ENCODE measurements around the gene SFTA2. TPM values are rescaled to one million over a fixed set of nuclear protein-coding genes. Genes with fewer than 3 reads are reported as not detected.

SFTA2 gene
- total and polyA plus RNA-seq, 5 donors from 2014 or later, result 0.25 to 0.32 TPM; not detected in 3

DNA sequence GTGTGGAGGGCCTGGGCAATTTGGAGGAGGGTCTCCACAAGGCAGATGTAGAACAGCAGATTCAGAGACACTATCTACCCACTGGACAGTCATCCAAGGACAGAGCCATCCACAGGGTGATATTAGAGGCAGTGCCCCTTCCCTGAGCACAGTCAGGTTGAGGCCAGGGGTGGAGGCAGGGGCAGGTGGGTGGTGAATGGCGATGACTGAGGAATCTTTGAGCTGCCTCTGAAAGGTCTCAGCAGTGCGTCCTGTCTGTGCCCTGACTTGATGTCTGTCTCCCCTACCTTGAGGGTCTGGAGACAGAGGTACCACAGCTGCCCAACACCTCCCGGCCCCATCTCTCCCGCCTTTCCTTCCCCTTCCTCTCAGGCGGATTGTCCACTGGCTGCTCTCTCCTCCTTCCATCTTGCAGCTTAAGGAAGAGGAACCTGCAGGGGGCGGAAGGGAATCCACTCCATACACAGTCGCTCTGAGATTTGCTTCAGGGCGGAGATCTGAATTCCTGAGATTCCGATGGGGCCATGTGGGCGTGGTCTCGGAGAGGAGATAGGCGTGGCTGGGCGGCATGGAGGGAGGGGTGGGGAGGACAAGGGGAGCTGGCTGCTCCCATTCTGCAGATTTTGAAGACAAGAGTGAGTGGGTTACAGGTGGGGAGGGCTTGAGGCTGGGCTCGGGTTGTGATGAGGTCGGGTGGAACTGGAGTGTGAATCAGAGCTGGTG lies 10.5 kb upstream of the SFTA2 start:
- H3K36me3 ChIP-seq (ENCODE audit: control insufficient read depth, insufficient read depth, low read length), result no peaks in the 10 kb centered on the region
- H3K36me3 Mint-ChIP-seq, result no peaks in the 10 kb centered on the region
- no peak overlapping the region for H3K4me3 Mint-ChIP-seq

DNA sequence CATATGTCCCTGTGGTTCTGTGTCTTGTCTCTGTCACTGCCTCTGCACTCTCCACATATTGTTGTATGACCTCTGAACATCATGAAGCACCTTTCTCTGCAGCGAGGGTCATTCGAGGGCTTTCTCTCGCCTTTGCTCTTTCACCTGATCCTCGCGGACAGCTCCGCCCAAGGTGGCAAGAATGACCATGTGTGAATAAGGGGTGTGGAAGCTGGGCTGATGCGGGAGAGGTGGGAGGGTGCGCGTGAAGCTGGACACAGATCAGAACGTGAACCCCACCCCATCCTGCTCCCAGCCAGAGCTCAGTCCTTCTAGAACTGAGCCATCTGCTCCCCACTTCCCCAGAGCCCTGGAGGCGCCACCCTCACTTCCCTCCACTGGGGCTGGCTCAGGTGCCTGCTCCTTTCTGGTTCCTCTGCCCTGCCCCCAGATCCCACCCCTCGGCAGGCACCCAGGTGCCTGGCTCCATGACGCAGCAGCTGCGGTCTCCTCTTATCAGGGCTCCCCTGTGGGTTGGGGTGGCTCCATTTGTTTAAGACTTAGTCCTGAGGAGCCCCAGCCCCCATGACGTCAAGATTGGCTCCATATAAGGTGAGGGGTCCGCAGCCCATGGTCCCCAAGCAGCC lies 8.5 kb upstream of the SFTA2 start, which contains the start of gene MUCL3:
MUCL3 (plus strand) TSS at position 613 of the 626 bp plus-strand sequence. CDS start 27 bp downstream, outside the sequence.
- Histone ChIP-seq H3K27me3 (ENCODE audit: control insufficient read depth, insufficient read depth, low read length) (peaks cover 14% of the 10 kb centered on the region), H3K27ac (ENCODE audit: insufficient read depth, low read length, poor library complexity, severe bottlenecking) (no peak within 1 kb of the TSS), H3K4me3 (ENCODE audit: low read depth, low read length) (no peak within 1 kb of the TSS), H3K4me1 (ENCODE audit: control insufficient read depth, insufficient read depth, low read length, poor library complexity, severe bottlenecking) (no peaks in the 10 kb centered on the region), H3K36me3 (ENCODE audit: control insufficient read depth, insufficient read depth, low read length) (no peaks in the 10 kb centered on the region), H3K9me3 (ENCODE audit: control insufficient read depth in 2 of 2, low read length in 2 of 2) (no peaks in the 10 kb centered on the region)
- Mint-ChIP-seq H3K9me3 (peaks cover 0 to 3% (median 0%) of the 10 kb centered on the region in 7 donors), H3K27ac (peak within 1 kb of the TSS in 1 of 3 donors; percentile 16), H3K27me3 (peaks cover 38% of the 10 kb centered on the region), H3K4me3 (no peak within 1 kb of the TSS), H3K4me1 (peaks cover 0 to 2% (median 0%) of the 10 kb centered on the region in 4 donors), H3K36me3 (no peaks in the 10 kb centered on the region)
- peak in 1 of 2 donors; percentile 12 for ATAC-seq (ENCODE audit: low read depth in 2 of 2)
- DNase-seq, result no peak

More for the DNA sequence above, 10.5 kb upstream of the SFTA2 start:
- Mint-ChIP-seq H3K4me1 (peaks cover 0 to 2% (median 0%) of the 10 kb centered on the region in 4 donors), H3K27me3 (peaks cover 38% of the 10 kb centered on the region), H3K27ac (peak overlapping the region in 1 of 3 donors; percentile 7), H3K9me3 (peaks cover 0 to 3% (median 0%) of the 10 kb centered on the region in 7 donors)
- no peak overlapping the region for H3K4me3 ChIP-seq (ENCODE audit: low read depth, low read length)
- no peak for ATAC-seq (ENCODE audit: low read depth in 2 of 2)
- no peaks in the 10 kb centered on the region for H3K4me1 ChIP-seq (ENCODE audit: control insufficient read depth, insufficient read depth, low read length, poor library complexity, severe bottlenecking)
- DNase-seq, result no peak
- H3K9me3 ChIP-seq (ENCODE audit: control insufficient read depth in 2 of 2, low read length in 2 of 2), result no peaks in the 10 kb centered on the region
- H3K27ac ChIP-seq (ENCODE audit: insufficient read depth, low read length, poor library complexity, severe bottlenecking), result no peak overlapping the region
- H3K27me3 ChIP-seq (ENCODE audit: control insufficient read depth, insufficient read depth, low read length), result peaks cover 15% of the 10 kb centered on the region

DNA sequence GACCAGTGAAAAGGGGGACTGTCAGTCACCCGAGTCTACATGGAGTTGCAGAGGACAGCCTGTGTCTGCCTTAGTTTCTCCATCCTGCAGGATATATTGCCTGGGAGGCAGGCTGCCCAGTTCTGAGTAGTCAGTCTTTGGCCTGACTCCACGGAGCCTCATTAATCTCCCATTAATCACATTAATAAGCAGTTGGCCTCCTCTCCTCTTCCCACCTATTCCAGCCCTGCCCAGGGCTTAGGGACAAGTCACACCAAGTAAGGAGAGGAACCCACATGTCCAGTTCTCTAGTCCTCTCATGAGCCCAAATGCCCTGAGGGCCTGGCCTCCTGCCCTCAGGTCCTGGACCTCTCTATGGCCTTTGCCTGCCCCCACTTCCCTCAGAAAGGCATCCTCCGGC lies 7.5 kb upstream of the SFTA2 start:
- Histone ChIP-seq H3K27ac (ENCODE audit: insufficient read depth, low read length, poor library complexity, severe bottlenecking) (no peak overlapping the region), H3K9me3 (ENCODE audit: control insufficient read depth in 2 of 2, low read length in 2 of 2) (no peaks in the 10 kb centered on the region), H3K36me3 (ENCODE audit: control insufficient read depth, insufficient read depth, low read length) (no peaks in the 10 kb centered on the region), H3K27me3 (ENCODE audit: control insufficient read depth, insufficient read depth, low read length) (peaks cover 14% of the 10 kb centered on the region), H3K4me1 (ENCODE audit: control insufficient read depth, insufficient read depth, low read length, poor library complexity, severe bottlenecking) (no peaks in the 10 kb centered on the region), H3K4me3 (ENCODE audit: low read depth, low read length) (no peak overlapping the region)
- no peak for DNase-seq
- Mint-ChIP-seq H3K27ac (no peak overlapping the region), H3K36me3 (no peaks in the 10 kb centered on the region), H3K27me3 (peaks cover 36% of the 10 kb centered on the region), H3K9me3 (peaks cover 0 to 3% (median 0%) of the 10 kb centered on the region in 7 donors), H3K4me1 (peaks cover 0 to 2% (median under 1%) of the 10 kb centered on the region in 4 donors), H3K4me3 (no peak overlapping the region)
- no peak for ATAC-seq (ENCODE audit: low read depth in 2 of 2)

DNA sequence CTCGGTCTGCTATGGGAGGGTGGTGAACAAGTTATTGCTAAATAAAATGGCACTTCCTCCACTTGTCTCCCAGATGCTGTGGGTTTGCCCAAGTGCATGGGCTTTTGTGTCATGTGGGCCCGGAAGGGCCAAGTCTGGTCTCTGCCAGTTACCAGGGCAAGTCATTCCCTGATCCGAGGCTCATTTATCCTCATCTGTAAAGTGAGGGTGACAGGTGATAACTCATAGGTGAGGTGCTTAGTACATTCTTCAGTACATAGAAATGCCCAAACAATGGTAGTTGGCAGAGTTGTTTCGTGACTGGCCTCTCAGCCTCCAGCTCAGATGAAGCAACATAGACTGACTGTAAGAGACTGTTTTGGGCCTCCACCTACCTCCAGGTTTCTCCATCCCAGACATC lies 6.8 kb upstream of the SFTA2 start:
- Mint-ChIP-seq H3K27me3 (peaks cover 34% of the 10 kb centered on the region), H3K27ac (no peak overlapping the region), H3K4me1 (peaks cover 0 to 2% (median under 1%) of the 10 kb centered on the region in 4 donors), H3K4me3 (no peak overlapping the region), H3K9me3 (no peaks in the 10 kb centered on the region), H3K36me3 (no peaks in the 10 kb centered on the region)
- H3K4me1 ChIP-seq (ENCODE audit: control insufficient read depth, insufficient read depth, low read length, poor library complexity, severe bottlenecking), result no peaks in the 10 kb centered on the region
- peaks cover 14% of the 10 kb centered on the region for H3K27me3 ChIP-seq (ENCODE audit: control insufficient read depth, insufficient read depth, low read length)
- no peak overlapping the region for H3K4me3 ChIP-seq (ENCODE audit: low read depth, low read length)
- H3K27ac ChIP-seq (ENCODE audit: insufficient read depth, low read length, poor library complexity, severe bottlenecking), result no peak overlapping the region
- DNase-seq, result no peak
- no peaks in the 10 kb centered on the region for H3K9me3 ChIP-seq (ENCODE audit: control insufficient read depth in 2 of 2, low read length in 2 of 2)
- ATAC-seq (ENCODE audit: low read depth in 2 of 2), result no peak
- no peaks in the 10 kb centered on the region for H3K36me3 ChIP-seq (ENCODE audit: control insufficient read depth, insufficient read depth, low read length)

DNA sequence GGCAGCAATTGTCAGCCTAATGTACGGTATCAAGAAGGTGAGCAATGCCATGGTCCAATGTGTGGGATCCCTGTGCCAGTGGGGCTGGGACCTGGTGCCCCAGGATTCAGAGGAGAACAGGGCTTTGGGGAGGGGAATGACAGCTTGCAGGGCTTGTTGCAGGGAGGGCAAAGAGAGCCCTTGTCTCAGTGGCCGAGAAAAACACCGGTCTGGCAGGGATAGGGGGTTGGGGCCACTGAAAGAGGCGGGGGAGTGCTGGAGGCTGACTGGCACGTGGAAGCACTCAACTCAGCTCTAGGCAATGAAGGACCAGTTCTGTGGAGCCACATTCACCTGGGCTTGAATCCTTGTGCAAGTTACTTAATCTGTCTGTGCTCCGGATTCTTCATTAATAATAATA lies 5.3 kb upstream of the SFTA2 start:
- Histone ChIP-seq H3K36me3 (ENCODE audit: control insufficient read depth, insufficient read depth, low read length) (no peaks in the 10 kb centered on the region), H3K27ac (ENCODE audit: insufficient read depth, low read length, poor library complexity, severe bottlenecking) (no peak overlapping the region), H3K9me3 (ENCODE audit: control insufficient read depth in 2 of 2, low read length in 2 of 2) (no peaks in the 10 kb centered on the region), H3K27me3 (ENCODE audit: control insufficient read depth, insufficient read depth, low read length) (peaks cover 7% of the 10 kb centered on the region), H3K4me3 (ENCODE audit: low read depth, low read length) (no peak overlapping the region), H3K4me1 (ENCODE audit: control insufficient read depth, insufficient read depth, low read length, poor library complexity, severe bottlenecking) (no peaks in the 10 kb centered on the region)
- H3K4me1 Mint-ChIP-seq, result peaks cover 0 to 2% (median 0%) of the 10 kb centered on the region in 4 donors
- H3K36me3 Mint-ChIP-seq, result no peaks in the 10 kb centered on the region
- ATAC-seq (ENCODE audit: low read depth in 2 of 2) (no peak), DNase-seq (no peak)
- H3K9me3 Mint-ChIP-seq, result no peaks in the 10 kb centered on the region
- no peak overlapping the region for H3K27ac Mint-ChIP-seq
- no peak overlapping the region for H3K4me3 Mint-ChIP-seq
- H3K27me3 Mint-ChIP-seq, result peaks cover 31% of the 10 kb centered on the region

DNA sequence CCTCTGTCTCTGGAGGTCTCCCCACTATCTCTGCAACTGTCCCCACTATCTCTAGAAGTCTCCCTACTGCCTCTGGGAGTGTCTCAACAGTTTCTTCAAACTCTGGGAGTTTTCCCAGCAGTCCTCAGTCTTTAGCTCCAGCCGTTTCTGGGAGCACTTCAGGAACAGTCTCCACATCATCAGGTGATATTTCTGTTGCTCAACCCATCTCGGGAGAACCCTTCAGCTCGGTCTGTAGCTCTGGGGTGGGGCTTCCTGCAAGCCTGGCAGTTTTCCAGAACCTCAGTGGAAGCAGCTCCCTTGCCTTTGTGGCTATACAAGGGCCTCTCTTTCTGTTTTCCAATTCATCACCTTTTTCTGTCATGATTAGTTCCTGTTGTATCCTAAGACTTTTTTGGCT lies 3.0 kb upstream of the SFTA2 start:
- no peak overlapping the region for H3K4me3 Mint-ChIP-seq

DNA sequence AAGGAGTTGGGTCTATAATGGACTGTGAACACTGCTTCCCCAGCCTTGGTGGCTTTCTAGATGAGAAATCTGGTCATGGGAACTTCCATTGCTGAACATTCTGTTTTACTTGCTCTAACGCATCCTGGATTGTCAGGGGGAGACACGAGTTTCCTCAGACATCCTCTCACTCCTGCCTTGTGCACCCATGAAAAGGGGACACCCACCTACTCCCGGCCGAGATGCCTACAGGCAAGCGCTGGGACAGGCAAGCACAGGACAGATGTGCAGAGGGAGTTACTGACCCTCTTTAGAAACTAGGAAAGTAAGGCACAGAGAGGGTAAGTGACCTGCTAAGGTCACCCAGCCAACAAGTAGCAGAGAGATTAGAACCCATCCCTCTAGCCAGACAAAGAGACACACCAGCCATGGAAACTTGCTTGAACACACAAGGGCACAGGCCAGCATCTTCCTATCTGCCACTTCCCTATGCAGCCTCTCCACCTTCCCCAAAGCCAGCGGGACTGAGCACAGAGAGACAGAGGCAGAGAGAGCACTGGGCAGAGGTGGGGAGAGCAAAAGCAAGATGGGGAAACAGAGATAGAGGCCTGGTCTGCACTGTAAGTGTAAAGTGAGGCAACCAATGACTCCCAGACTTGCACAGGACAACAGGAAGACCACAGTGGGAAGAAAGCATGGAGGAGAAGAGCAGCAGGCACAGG lies 845 bp upstream of the SFTA2 start:
- H3K27me3 Mint-ChIP-seq, result peaks cover 9% of the 10 kb centered on the region
- peaks cover 10% of the 10 kb centered on the region for H3K36me3 Mint-ChIP-seq
- peaks cover 0 to 9% (median 0%) of the 10 kb centered on the region in 7 donors for H3K9me3 Mint-ChIP-seq
- no peaks in the 10 kb centered on the region for H3K4me1 ChIP-seq (ENCODE audit: control insufficient read depth, insufficient read depth, low read length, poor library complexity, severe bottlenecking)
- peak overlapping the region in 1 of 3 donors; percentile 28 for H3K27ac Mint-ChIP-seq
- no peak for DNase-seq
- no peak overlapping the region for H3K4me3 ChIP-seq (ENCODE audit: low read depth, low read length)
- H3K4me1 Mint-ChIP-seq, result peaks cover 0 to 2% (median 0%) of the 10 kb centered on the region in 4 donors
- no peak for ATAC-seq (ENCODE audit: low read depth in 2 of 2)
- no peaks in the 10 kb centered on the region for H3K27me3 ChIP-seq (ENCODE audit: control insufficient read depth, insufficient read depth, low read length)
- H3K9me3 ChIP-seq (ENCODE audit: control insufficient read depth in 2 of 2, low read length in 2 of 2), result no peaks in the 10 kb centered on the region
- no peaks in the 10 kb centered on the region for H3K36me3 ChIP-seq (ENCODE audit: control insufficient read depth, insufficient read depth, low read length)
- no peak overlapping the region for H3K27ac ChIP-seq (ENCODE audit: insufficient read depth, low read length, poor library complexity, severe bottlenecking)
- no peak overlapping the region for H3K4me3 Mint-ChIP-seq

More for the DNA sequence above, 3.0 kb upstream of the SFTA2 start:
- ATAC-seq (ENCODE audit: low read depth in 2 of 2) (no peak), DNase-seq (no peak)
- H3K4me3 ChIP-seq (ENCODE audit: low read depth, low read length), result no peak overlapping the region
- H3K9me3 ChIP-seq (ENCODE audit: control insufficient read depth in 2 of 2, low read length in 2 of 2), result no peaks in the 10 kb centered on the region
- no peak overlapping the region for H3K27ac Mint-ChIP-seq
- H3K4me1 Mint-ChIP-seq, result peaks cover 0 to 2% (median 0%) of the 10 kb centered on the region in 4 donors
- H3K27me3 Mint-ChIP-seq, result peaks cover 20% of the 10 kb centered on the region
- no peaks in the 10 kb centered on the region for H3K4me1 ChIP-seq (ENCODE audit: control insufficient read depth, insufficient read depth, low read length, poor library complexity, severe bottlenecking)
- H3K36me3 ChIP-seq (ENCODE audit: control insufficient read depth, insufficient read depth, low read length), result no peaks in the 10 kb centered on the region
- H3K27me3 ChIP-seq (ENCODE audit: control insufficient read depth, insufficient read depth, low read length), result peaks cover 4% of the 10 kb centered on the region
- no peak overlapping the region for H3K27ac ChIP-seq (ENCODE audit: insufficient read depth, low read length, poor library complexity, severe bottlenecking)
- H3K36me3 Mint-ChIP-seq, result no peaks in the 10 kb centered on the region
- H3K9me3 Mint-ChIP-seq, result peaks cover 0 to 3% (median 0%) of the 10 kb centered on the region in 7 donors

All from CD4-positive, CD25-positive, alpha-beta regulatory T cell (primary cell).